HCT116 (cell line): ENCODE data around the gene SLAMF7. TPM values are rescaled to one million over a fixed set of nuclear protein-coding genes. Genes with fewer than 3 reads are reported as not detected.

Experiments
- ATAC-seq: fragments of 200-7000 bp; cut with Tn5 transposase; 2 replicates; pipeline ENCODE4 v1.9.1; 2020; ENCODE audit warnings: mild to moderate bottlenecking, moderate library complexity
- BruUV-seq: library from RNA; stranded (reverse); fragments of 400-500 nt; replicated peaks from 2 replicates; lab custom pipeline; 2021; lab: Mats Ljungman, UMichigan
- CTCF ChIA-PET: fragments of 300-600 bp; sonication (Branson Sonifier 250); formaldehyde crosslinking; loops from one replicate; lab custom pipeline; 2021; ENCODE audit warnings: antibody characterized with exemption; lab: Charles Lee
- POLR2A ChIA-PET: fragments of 300-600, 350-600 bp; sonication (Branson Sonifier 250); formaldehyde crosslinking; loops from one replicate; lab custom pipeline; 2021; ENCODE audit warnings: antibody characterized with exemption; lab: Charles Lee
- RAD21 ChIA-PET, 2 experiments: fragments of 300-600 bp; sonication (Branson Sonifier 250); formaldehyde crosslinking; loops; one replicate each; lab custom pipeline; 2023; ENCODE audit warnings: low total read pairs in 2 of 2; ENCODE audit not compliant: uncharacterized antibody in 2 of 2, unreplicated experiment in 2 of 2, low non-redundant PET in 1 of 2; lab: Charles Lee
- DNase-seq: peaks from one replicate; pipeline ENCODE4 v3.0.0-alpha.2; 2010; ENCODE audit warnings: low read depth, low spot score
- H2AFZ ChIP-seq: fragments of 200-600 bp; shearing (Covaris generic), sonication (generic); 2 replicates; pipeline ENCODE4 v1.6.1; 2017; ENCODE audit warnings: low read depth, mixed run types, mixed read lengths, antibody characterized with exemption, low read length; ENCODE audit not compliant: poor library complexity, severe bottlenecking
- H3K27ac ChIP-seq: 2 replicates; pipeline ENCODE4 v1.5.1; 2012; ENCODE audit warnings: low read depth, low read length
- H3K27me3 ChIP-seq: fragments of 200-600 bp; sonication (generic); 2 replicates; pipeline ENCODE4 v1.6.1; 2016; ENCODE audit warnings: mixed run types, low read length, mixed read lengths; ENCODE audit not compliant: insufficient read depth
- H3K36me3 ChIP-seq, 2 experiments: fragments of 200-500 bp in 1 of 2; fragments of 200-600 bp in 1 of 2; sonication (Bioruptor generic) in 1 of 2; sonication (generic) in 1 of 2; 2 replicates each; pipeline versions ENCODE4 v1.5.1 to v1.6.1; 2014 to 2016; ENCODE audit warnings: low read length in 2 of 2, inconsistent platforms in 1 of 2, mixed read lengths in 1 of 2, mixed run types in 1 of 2; ENCODE audit not compliant: insufficient read depth in 2 of 2, control insufficient read depth in 1 of 2
- H3K4me1 ChIP-seq, 2 experiments: fragments of 200-600 bp in 1 of 2; sonication (generic) in 1 of 2; 2 replicates each; pipeline versions ENCODE4 v1.5.1 to v1.6.1; 2012 to 2017; ENCODE audit warnings: low read length in 2 of 2, inconsistent platforms in 1 of 2, mild to moderate bottlenecking in 1 of 2, mixed read lengths in 1 of 2, mixed run types in 1 of 2, moderate library complexity in 1 of 2; ENCODE audit not compliant: insufficient read depth in 2 of 2, control insufficient read depth in 1 of 2
- H3K4me2 ChIP-seq: fragments of 200-600 bp; sonication (generic); 2 replicates; pipeline ENCODE4 v1.6.1; 2017; ENCODE audit warnings: mixed run types, low read length, mixed read lengths
- H3K4me3 ChIP-seq, 2 experiments: fragments of 200-600 bp in 1 of 2; sonication (generic) in 1 of 2; replicated peaks in 1 of 2; 2 replicates each; pipeline ENCODE4 v1.5.1; 2011 to 2016; ENCODE audit warnings: low read length in 2 of 2, control low read depth in 1 of 2, low read depth in 1 of 2, mild to moderate bottlenecking in 1 of 2, mixed read lengths in 1 of 2, mixed run types in 1 of 2
- H3K79me2 ChIP-seq: fragments of 200-600 bp; sonication (generic); 2 replicates; pipeline ENCODE4 v1.6.1; 2017; ENCODE audit warnings: mild to moderate bottlenecking, mixed run types, low read length, moderate library complexity, mixed read lengths; ENCODE audit not compliant: insufficient read depth
- H3K9ac ChIP-seq: fragments of 200-600 bp; sonication (generic); 2 replicates; pipeline ENCODE4 v1.6.1; 2016; ENCODE audit warnings: low read length, mixed read lengths
- H3K9me2 ChIP-seq: fragments of 200-600 bp; sonication (generic), shearing (Covaris generic); 2 replicates; pipeline ENCODE4 v1.6.1; 2017; ENCODE audit warnings: mixed run types, mild to moderate bottlenecking, moderate library complexity; ENCODE audit not compliant: insufficient read depth
- H3K9me3 ChIP-seq, 2 experiments: fragments of 200-500 bp in 1 of 2; fragments of 200-600 bp in 1 of 2; sonication (Bioruptor generic) in 1 of 2; sonication (generic) in 1 of 2; 2 replicates each; pipeline ENCODE4 v1.6.1; 2014 to 2017; ENCODE audit warnings: low read length in 2 of 2, mixed read lengths in 2 of 2, inconsistent platforms in 1 of 2, low read depth in 1 of 2, mild to moderate bottlenecking in 1 of 2, mixed run types in 1 of 2, moderate library complexity in 1 of 2; ENCODE audit not compliant: control insufficient read depth in 1 of 2, insufficient read depth in 1 of 2
- H4K20me1 ChIP-seq: fragments of 200-600 bp; sonication (generic), shearing (Covaris generic); 2 replicates; pipeline ENCODE4 v1.6.1; 2017; ENCODE audit warnings: mixed run types, mild to moderate bottlenecking, moderate library complexity; ENCODE audit not compliant: insufficient read depth
- CEBPB ChIP-seq: IDR thresholded peaks from 2 replicates; pipeline ENCODE4 v1.6.1; 2012; ENCODE audit warnings: low read depth
- CTCF ChIP-seq, 3 experiments: fragments of 200-600 bp in 1 of 3; sonication (generic) in 1 of 3; IDR thresholded peaks in 2 of 3; conservative IDR thresholded peaks in 1 of 3; 2 replicates each; pipeline ENCODE4 v1.5.1; 2012 to 2017; ENCODE audit warnings: low read depth in 2 of 3, low read length in 2 of 3, antibody characterized with exemption in 1 of 3, borderline replicate concordance in 1 of 3, control low read depth in 1 of 3, mild to moderate bottlenecking in 1 of 3, mixed read lengths in 1 of 3, mixed run types in 1 of 3, moderate library complexity in 1 of 3; ENCODE audit not compliant: insufficient read depth in 1 of 3
- EGR1 ChIP-seq: IDR thresholded peaks from 2 replicates; pipeline ENCODE4 v1.6.1; 2012; ENCODE audit warnings: low read depth
- RAD21 ChIP-seq: IDR thresholded peaks from 2 replicates; pipeline ENCODE4 v1.6.1; 2012; ENCODE audit warnings: low read depth, mild to moderate bottlenecking
- SP1 ChIP-seq: IDR thresholded peaks from 2 replicates; pipeline ENCODE4 v1.6.1; 2012; ENCODE audit warnings: low read depth
- SRF ChIP-seq: IDR thresholded peaks from 2 replicates; pipeline ENCODE4 v1.6.1; 2012; ENCODE audit warnings: low read depth
- ZNF274 ChIP-seq: fragments of 200-500 bp; sonication (Bioruptor generic); IDR thresholded peaks from 2 replicates; pipeline ENCODE4 v1.6.1; 2014; ENCODE audit warnings: mild to moderate bottlenecking, low read depth, low read length, inconsistent platforms
- intact Hi-C: fragments of 100-400 bp; cut with micrococcal nuclease; formaldehyde crosslinking; loops from 2 replicates; pipeline ENCODE4 v1.10.0; 2022
- total RNA-seq: library from RNA; stranded (reverse); gene quantifications from one replicate; pipeline ENCODE4 v1.2.1, GENCODE V29; 2021; ENCODE audit not compliant: unreplicated experiment

SLAMF7 gene
- total RNA-seq, 1 experiment from 2014 or later, result 0.34 TPM

- ATAC-seq, result peak; percentile 10; the same call in 1 of the 2 replicates
- no peak overlapping the region for H3K4me3 ChIP-seq
- H3K79me2 ChIP-seq, result no peaks in the 10 kb centered on the region
- CTCF ChIA-PET, result interaction anchor here (2.8 to 4.2 kb wide), 2 partner anchors 105 to 227 kb away, joined by 16 to 46 read pairs; partner anchors contain the start of gene ITLN2
- RAD21 ChIA-PET, result no interaction called here
- no TSS peak for BruUV-seq
- POLR2A ChIA-PET, result interaction anchor here (1.1 kb wide), 1 partner anchor 228 kb away, joined by 3 read pairs; no protein-coding TSS in a partner anchor
- no peaks in the 10 kb centered on the region for H4K20me1 ChIP-seq
- 0 out of 2 replicates have a peak overlapping the region, but pooled peaks have one; percentile 11 for H3K27ac ChIP-seq
- intact Hi-C loops, result loop anchor here (1.0 to 10.0 kb wide), 4 partner anchors 51 to 419 kb away; no protein-coding TSS in a partner anchor
- no peaks in the 10 kb centered on the region for H3K36me3 ChIP-seq
- no peaks in the 10 kb centered on the region for H3K9me3 ChIP-seq
- DNase-seq, result no peak
- no peak overlapping the region for H3K9ac ChIP-seq
- H3K27me3 ChIP-seq, result no peaks in the 10 kb centered on the region
- H2AFZ ChIP-seq, result peak overlapping the region; percentile 91
- TF ChIP-seq CTCF (IDR thresholded peaks at IDR 0.05 in 2 of 3, conservative IDR thresholded peaks at IDR 0.05 in 1 of 3; ENCODE audit: borderline replicate concordance in 1 of 3, insufficient read depth in 1 of 3, low read depth in 2 of 3, low read length in 2 of 3) (no peak), SRF (no peak), CEBPB (no peak), RAD21 (no peak), EGR1 (no peak), SP1 (no peak), ZNF274 (no peak)
- no peak overlapping the region for H3K4me2 ChIP-seq
- no peaks in the 10 kb centered on the region for H3K9me2 ChIP-seq
- peaks cover 6 to 14% of the 10 kb centered on the region in 2 experiments; a peak in 3 of 4 replicates for H3K4me1 ChIP-seq
Measured at GRCh38 chr1:160726114-160726497, 12.9 kb upstream of the SLAMF7 start.
